Osteocyte (in vitro differentiated cells): ENCODE measurements around the gene SLC25A13. TPM values are rescaled to one million over a fixed set of nuclear protein-coding genes. Genes with fewer than 3 reads are reported as not detected.

Source experiments
- DNase-seq: peaks from one replicate; pipeline ENCODE4 v3.0.0; 2021; ENCODE audit warnings: mixed read lengths; ENCODE audit not compliant: unreplicated experiment; ENCODE audit errors: extremely low spot score
- H3K27ac Mint-ChIP-seq: one replicate; pipeline ENCODE4 v1.8.0; 2021; ENCODE audit warnings: mild to moderate bottlenecking, mixed read lengths; ENCODE audit not compliant: unreplicated experiment
- H3K27me3 Mint-ChIP-seq: one replicate; pipeline ENCODE4 v1.8.0; 2021; ENCODE audit warnings: mixed read lengths; ENCODE audit not compliant: unreplicated experiment
- H3K36me3 Mint-ChIP-seq: one replicate; pipeline ENCODE4 v1.8.0; 2021; ENCODE audit warnings: mixed read lengths; ENCODE audit not compliant: unreplicated experiment
- H3K4me1 Mint-ChIP-seq: one replicate; pipeline ENCODE4 v1.8.0; 2021; ENCODE audit warnings: mixed read lengths; ENCODE audit not compliant: unreplicated experiment
- H3K4me3 Mint-ChIP-seq: one replicate; pipeline ENCODE4 v1.8.0; 2021; ENCODE audit warnings: mild to moderate bottlenecking, moderate library complexity, mixed read lengths; ENCODE audit not compliant: unreplicated experiment
- H3K9me3 Mint-ChIP-seq: one replicate; pipeline ENCODE4 v1.8.0; 2021; ENCODE audit warnings: mixed read lengths; ENCODE audit not compliant: unreplicated experiment
- total RNA-seq: library from RNA; stranded (reverse); gene quantifications from 2 replicates; pipeline ENCODE4 v1.2.1, GENCODE V29; 2021
- TF ChIP-seq, protein P1 (sequence below): fragments of 200-600 bp; sonication (generic); IDR thresholded peaks from 2 replicates; pipeline ENCODE4 v1.5.0; 2021; ENCODE audit warnings: antibody characterized with exemption, mild to moderate bottlenecking, moderate library complexity

Gene SLC25A13
- total RNA-seq, 1 donor from 2014 or later, result 29.3 TPM

DNA sequence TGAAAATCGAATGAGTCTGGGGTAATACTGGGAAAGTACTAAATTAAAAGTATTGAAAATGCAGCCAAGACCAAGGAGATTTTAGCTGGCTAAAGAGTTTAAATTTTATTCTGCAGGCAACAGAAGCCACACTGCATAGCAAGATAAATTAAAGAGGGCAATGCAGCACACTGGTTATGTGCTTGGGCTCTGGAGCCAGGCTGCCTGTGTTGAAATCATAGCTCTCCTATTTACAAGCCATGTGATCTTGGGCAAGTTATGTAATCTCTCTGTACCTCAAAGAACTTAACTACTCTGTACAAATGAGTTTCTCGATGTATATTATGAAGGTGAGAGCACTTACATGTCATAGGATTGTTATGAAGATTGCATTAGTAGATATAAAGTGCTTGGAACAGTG, 9.9 kb downstream of the SLC25A13 start:
- H3K4me1 Mint-ChIP-seq, result peaks cover 24% of the 10 kb centered on the region
- H3K27me3 Mint-ChIP-seq, result no peaks in the 10 kb centered on the region
- no peak overlapping the region for H3K4me3 Mint-ChIP-seq
- DNase-seq, result no peak
- H3K27ac Mint-ChIP-seq, result no peak overlapping the region
- no peaks in the 10 kb centered on the region for H3K9me3 Mint-ChIP-seq
- peaks cover 13% of the 10 kb centered on the region for H3K36me3 Mint-ChIP-seq
- TF ChIP-seq, protein P1, sequence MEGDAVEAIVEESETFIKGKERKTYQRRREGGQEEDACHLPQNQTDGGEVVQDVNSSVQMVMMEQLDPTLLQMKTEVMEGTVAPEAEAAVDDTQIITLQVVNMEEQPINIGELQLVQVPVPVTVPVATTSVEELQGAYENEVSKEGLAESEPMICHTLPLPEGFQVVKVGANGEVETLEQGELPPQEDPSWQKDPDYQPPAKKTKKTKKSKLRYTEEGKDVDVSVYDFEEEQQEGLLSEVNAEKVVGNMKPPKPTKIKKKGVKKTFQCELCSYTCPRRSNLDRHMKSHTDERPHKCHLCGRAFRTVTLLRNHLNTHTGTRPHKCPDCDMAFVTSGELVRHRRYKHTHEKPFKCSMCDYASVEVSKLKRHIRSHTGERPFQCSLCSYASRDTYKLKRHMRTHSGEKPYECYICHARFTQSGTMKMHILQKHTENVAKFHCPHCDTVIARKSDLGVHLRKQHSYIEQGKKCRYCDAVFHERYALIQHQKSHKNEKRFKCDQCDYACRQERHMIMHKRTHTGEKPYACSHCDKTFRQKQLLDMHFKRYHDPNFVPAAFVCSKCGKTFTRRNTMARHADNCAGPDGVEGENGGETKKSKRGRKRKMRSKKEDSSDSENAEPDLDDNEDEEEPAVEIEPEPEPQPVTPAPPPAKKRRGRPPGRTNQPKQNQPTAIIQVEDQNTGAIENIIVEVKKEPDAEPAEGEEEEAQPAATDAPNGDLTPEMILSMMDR, result no peak

DNA sequence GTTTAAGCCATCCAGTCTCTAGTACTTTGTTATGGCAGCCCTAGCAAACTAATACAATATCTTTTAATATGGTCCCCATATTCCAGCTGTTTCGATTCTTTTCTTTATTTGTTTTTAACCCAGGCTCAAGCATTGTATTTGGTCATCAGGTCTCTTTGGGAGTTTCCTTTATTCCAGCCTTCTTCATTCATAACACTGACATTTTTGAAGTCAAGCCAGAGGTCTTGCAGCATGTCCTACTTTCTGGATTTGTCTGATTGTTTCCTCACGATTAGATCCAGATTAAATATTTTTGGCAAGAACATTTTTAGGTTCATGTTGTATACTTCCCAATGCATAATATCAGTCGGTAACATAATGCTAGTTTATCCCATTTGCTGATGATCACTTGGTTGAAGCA, 11.8 kb downstream of the SLC25A13 start:
- TF ChIP-seq, protein P1, result no peak
- peaks cover 12% of the 10 kb centered on the region for H3K36me3 Mint-ChIP-seq
- no peak for DNase-seq
- no peaks in the 10 kb centered on the region for H3K9me3 Mint-ChIP-seq
- H3K27ac Mint-ChIP-seq, result no peak overlapping the region
- H3K4me1 Mint-ChIP-seq, result peaks cover 19% of the 10 kb centered on the region
- no peak overlapping the region for H3K4me3 Mint-ChIP-seq
- H3K27me3 Mint-ChIP-seq, result no peaks in the 10 kb centered on the region

DNA sequence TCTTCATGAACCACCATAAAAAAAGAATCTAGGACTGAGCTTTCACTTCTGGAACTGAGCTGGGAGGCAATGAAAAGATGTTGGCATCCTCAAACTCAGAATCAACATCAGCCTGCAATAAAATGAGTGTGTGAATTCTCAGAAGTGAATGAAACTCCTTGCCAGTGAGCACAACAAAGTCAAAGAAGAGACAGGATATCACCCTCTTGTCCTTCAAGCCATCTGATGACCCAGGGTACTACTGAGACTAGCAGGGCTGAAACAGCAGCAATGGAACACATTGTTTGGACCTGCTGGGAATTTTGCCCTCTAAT, 13.0 kb downstream of the SLC25A13 start:
- TF ChIP-seq, protein P1, result no peak
- Mint-ChIP-seq H3K9me3 (no peaks in the 10 kb centered on the region), H3K4me1 (peaks cover 15% of the 10 kb centered on the region), H3K4me3 (no peak overlapping the region), H3K36me3 (peaks cover 8% of the 10 kb centered on the region), H3K27me3 (no peaks in the 10 kb centered on the region), H3K27ac (no peak overlapping the region)
- DNase-seq, result no peak

DNA sequence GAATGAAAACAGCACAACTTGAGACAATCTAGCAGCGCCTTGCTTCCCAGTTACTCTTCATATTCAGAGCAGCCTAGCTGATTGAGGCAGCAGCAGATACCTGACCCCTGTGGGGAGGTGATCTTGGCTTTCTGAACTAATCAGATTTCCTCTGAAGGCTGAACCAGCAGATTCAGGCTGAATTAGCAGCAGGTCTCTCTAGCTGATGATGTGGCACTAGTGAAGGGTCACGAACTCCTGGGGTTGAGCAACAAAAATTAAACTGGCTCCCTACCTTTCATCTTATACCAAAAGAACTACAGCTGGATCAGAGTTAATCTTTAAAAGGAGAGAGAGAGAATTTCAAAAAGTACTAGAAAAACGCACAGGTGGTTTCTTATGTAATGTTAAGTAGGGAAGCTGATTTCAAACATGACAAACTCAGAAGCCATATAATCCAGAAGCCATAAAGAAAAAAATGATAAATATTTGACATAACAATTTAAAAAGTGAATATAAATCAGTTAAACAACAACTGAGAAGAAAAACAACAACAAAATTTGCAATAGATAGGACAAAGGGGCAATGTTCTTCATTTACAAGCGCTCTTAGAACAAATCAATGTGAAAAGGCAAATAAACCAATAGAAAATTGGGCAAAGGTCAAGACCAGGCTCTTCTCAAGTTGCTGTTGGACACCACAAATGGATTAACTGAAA, 13.5 kb downstream of the SLC25A13 start:
- DNase-seq, result no peak
- H3K27ac Mint-ChIP-seq, result no peak overlapping the region
- no peaks in the 10 kb centered on the region for H3K9me3 Mint-ChIP-seq
- H3K4me1 Mint-ChIP-seq, result peaks cover 17% of the 10 kb centered on the region
- peaks cover 8% of the 10 kb centered on the region for H3K36me3 Mint-ChIP-seq
- TF ChIP-seq, protein P1, result no peak
- H3K4me3 Mint-ChIP-seq, result no peak overlapping the region
- H3K27me3 Mint-ChIP-seq, result no peaks in the 10 kb centered on the region

DNA sequence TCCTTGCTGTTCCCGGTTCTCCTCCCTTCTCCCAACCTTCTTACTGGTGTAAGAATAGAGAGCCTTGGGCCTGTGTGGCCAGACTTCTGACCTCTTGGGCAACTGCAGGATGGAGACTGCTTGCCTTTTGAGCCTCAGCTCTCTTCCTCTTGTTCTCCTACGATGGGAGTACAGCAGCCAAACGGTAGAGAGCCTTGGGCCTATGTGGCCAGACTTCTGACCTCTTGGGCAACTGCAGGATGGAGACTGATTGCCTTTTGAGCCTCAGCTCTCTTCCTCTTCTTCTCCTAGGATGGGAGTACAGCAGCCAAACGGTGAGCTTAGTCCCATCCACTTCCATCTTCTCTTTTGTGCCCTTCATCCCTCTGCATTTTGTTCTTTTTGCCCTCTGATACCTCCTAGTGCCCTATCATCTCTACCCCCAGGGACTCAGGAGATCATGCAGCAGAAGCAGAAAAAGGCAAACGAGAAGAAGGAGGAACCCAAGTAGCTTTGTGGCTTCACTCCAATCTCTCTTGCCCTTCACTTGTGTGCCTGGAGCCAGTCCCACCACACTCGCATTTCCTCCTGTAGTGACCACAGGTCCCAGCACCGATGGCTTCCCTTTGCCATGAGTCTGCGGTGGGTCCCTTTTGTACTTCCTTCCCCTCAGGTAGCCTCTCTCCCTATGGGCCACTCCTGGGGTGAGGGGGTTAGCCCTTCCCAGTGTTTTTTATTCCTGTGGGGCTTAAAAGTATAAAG, 15.3 kb downstream of the SLC25A13 start:
- no peak for DNase-seq
- Mint-ChIP-seq H3K9me3 (no peaks in the 10 kb centered on the region), H3K36me3 (peaks cover 6% of the 10 kb centered on the region), H3K4me1 (peaks cover 19% of the 10 kb centered on the region), H3K4me3 (no peak overlapping the region), H3K27me3 (no peaks in the 10 kb centered on the region), H3K27ac (no peak overlapping the region)
- TF ChIP-seq, protein P1, result no peak
